GM18861 (cell line): ENCODE results near the gene EWSR1.

Source experiments
- ATAC-seq: cut with Tn5 transposase; IDR thresholded peaks from one replicate; pipeline ENCODE4 v1.9.1; 2021; ENCODE audit not compliant: unreplicated experiment

EWSR1 gene

DNA sequence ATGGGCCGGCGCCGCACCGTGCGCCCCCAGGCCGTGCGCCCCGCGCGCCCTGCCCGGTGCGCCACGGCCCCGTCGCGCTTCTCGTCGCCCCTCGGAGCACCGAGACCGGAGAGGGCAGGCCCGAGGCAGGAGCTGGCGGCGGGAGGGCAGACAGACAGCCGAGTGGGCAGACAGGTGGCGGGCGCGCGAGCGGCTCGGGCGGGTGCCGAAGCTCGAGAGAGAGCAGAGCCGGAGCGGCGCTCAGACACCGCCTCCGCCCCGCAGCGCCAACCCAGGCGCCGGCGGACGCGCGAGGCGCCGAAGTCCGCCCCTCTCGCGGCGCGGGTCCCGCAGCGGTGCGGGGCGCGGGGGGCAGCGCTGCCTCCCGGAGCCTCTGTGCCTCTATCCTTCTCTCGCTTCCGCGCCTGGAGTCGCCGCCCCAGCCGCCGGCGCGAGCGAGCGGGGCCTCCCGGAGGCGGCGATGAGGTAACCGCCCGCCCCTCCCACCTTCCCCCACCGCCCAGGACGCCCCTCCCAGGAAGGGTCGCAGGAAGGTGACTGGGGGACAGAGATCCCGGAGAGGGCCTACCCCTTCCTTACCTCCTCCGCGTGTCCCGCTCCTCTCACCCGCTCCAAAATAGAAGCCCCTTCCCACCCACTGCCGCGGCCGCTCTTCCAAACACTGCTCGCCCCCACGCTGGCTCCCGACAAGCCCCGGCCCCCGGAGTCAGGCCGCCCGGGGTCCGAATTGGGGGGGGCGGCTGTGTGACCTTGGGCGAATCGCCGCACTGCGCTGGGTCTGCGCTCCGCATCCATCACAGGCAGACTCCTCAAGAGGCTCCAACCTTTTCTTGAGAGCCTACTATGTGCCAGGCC, 47.4 kb downstream of the EWSR1 start, which contains the start of gene RASL10A:
Gene RASL10A (minus strand): TSS at position 412 of the 855 bp plus-strand sequence. CDS start 451 bp downstream, outside the sequence.
- no peak for ATAC-seq

DNA sequence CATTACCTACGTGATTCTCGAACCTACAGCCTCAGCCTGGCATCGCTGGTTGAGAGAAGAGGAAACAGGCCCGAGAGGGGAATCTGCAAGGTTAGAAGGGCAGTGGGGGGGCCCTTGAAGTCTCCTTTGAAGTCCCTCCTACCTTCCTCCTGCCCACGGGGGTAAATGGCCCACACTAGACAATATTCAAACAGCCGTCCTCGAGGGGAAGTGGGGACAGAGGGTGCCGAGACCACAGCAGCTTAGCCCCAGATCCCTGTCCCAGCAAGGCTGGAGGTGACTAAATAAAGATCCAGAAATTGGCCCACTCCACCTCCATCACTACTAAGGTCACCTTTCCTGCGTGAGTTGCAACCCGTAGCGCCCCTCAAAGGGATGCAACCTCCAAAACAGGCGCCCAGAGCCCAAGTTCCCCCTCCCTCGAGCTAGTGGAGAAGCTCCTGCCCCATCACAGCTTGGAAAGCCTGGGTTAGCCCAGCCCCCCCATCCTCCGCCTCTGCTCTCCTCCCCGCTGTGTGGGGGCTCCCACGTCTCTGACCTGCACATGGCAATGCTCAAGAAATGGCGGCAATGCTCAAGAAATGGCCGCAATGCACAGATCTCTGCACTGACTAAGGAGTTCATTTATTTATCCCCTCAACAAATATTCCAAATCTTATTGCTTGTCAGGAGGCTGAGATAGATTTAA, 48.2 kb downstream of the EWSR1 start:
- ATAC-seq: no peak

DNA sequence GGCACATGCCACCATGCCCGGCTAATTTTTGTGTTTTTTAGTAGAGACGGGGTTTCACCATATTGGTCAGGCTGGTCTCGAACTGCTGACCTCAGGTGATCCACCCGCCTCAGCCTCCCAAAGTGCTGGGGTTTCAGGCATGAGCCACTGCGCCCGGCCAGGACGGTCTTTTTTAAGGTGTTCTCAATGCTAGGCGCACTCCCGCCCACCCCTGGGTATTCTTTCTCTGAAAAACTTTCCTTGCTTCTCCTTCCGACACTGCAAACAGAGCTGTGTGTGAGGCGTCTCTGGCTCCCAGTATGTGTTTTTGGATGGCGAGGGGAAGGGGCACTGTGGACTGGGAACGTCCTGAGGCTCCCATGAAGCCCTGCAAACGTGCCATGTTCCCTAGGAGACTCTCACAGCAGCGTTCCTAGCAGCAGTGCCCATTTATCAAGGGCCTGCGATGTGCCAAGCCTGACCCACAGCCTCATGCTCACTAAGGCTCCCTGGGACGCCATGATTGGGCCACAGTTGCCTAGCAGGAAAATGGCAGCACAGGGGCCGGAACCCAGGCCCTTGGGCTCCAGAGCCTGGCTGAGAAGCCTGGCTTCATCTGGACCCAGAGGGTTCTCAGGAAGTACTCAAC, 49.9 kb downstream of the EWSR1 start:
- ATAC-seq: no peak

DNA sequence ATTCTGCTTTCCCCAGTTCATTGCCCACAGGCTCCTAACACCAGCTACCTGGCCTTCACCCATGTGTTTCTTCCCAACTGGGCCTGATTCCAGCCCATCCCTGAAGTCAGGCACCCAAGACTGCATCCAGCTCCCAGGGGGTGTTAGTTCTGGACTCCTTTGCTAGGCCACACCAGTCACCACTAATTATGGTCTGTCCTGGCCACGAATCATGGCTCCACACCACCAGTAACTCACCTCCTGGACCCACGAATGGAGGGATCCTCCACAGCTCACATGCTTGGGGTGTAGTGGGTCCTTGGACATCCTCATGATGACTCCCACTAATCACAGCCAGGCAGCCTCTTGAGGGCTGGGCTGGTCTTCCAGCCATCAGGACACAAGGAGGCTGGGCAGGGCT, 51.0 kb downstream of the EWSR1 start:
- ATAC-seq: no peak

DNA sequence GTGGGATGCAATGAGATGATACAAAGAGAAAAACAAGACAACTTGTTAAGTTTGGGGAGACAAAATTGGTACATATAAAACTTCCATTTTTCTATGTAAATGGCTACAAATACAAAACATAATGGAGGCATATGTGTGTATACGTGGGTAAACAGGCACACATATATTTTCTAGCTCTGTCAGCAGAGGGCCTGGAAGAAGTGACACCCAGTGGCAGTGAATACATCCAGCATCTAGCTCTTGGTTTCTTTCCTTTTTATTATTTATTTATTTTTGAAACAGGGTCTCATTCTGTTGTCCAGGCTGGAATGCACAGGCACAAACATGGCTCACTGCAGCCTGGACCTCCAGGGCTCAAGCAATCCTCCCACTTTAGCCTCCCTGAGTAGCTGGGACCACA, 52.5 kb downstream of the EWSR1 start:
- ATAC-seq: no peak

DNA sequence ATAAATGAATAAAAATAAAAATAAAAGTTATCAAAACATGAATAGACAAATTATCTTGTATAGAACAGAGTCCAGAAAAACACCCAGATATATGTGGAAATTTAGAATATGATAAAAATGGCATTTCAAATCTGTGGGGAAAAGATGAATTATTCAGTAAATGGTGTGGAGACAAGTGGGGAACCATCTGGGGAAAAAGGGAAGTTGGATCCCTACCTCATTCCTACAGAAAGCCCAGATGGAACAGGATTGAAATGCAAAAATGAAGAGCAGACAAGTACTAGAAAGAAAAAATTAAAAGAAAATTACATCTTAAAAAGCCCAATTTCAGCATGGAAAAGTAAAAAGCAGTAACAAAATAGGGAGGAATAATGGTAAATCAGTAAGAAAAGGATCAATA, 55.6 kb downstream of the EWSR1 start:
- ATAC-seq: no peak

DNA sequence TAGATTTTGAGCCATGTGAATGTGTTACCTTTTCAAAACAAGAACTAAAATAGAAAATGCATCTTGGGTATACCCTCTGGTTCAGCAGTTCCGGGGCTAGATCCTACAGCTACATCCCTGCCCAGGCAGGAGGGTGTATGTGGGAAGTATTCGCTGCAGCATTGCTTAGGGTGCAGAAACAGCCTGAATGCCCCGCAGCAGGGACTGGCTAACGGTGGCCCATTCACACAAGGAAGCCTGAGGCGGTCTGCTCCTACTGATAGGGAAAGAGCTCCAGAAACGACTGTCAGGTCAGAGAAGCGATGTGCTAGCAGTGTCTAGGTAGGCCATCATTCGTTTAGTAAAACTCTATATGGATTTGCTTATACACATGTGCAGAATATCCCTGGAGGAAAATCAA, 57.3 kb downstream of the EWSR1 start:
- no peak for ATAC-seq

DNA sequence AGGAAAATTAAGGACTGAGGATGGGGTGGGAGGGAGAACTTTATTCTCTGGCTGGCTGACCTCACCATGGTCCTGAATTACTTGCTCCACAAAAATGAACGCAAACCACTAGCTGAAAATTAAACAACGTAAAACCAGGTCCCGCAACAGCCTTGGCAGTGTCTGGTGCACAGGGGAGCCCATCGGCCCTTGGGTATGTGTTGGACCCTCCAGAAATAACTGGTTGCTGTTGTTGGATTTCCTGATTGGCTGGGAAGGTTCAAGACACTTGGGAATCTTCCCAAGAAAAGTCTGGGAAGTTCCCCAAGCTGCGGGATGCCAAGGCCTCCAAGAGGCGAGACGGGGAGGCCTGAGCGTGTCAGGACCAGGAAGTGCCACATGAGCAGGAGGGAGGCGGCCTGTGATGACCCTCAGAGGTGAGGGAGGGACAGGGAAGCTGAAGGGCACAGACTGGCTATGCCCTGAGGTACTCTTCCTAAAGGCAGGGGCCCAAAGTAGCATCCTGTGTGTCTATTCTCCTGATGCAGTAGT, 57.8 kb downstream of the EWSR1 start:
- ATAC-seq: no peak

DNA sequence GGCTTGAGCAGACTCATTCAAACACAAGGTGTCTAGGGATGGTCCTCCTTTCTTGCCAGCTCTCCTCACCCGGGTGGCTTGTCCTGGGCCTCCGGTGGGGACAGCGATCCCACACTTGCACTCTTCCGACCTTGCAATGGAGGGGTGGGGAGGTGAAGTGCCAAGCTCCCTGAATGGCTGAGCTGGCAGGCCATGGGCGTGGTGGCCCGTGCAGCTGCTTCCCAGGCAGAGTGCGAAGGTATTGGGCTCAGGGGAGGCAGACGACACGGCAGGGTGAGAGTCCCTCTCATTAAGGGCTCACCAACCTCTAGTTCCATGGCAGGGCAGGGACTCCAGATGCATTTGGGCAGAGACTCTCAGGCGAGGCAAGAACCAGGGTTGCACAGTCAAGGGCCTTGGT, 58.4 kb downstream of the EWSR1 start:
- ATAC-seq: no peak

DNA sequence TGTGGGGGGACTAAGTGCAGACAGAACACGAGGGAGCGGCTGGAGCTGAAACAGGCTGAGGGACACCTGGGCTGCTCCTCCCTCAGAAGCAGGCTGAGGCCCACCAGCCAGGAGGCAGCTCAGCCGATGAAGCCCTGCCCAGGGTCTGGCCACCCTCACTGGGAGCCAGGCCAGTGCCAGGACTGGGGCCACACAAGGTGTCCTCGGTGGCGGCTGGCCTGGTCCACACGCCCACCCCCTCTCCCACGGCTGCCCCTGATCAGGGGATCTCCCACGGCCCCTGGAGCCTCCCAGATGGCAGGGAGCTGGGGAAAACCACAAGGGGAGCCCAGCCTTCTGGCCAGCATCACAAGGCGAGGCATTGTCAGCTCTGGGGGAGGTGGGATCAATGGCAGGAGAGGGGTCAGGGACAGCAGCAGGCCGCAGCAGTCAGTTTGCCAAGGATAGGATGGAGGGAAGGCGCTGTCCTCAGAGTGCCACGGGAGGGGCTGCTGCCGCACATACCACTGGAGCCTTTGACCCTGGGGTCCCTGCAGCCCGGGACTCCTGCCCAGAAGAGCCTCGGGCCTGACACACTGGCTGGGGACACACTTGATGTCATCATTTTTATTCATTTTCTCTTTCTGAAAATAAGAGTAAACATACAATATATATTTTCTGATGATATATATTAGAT, 59.2 kb downstream of the EWSR1 start:
- ATAC-seq: no peak

DNA sequence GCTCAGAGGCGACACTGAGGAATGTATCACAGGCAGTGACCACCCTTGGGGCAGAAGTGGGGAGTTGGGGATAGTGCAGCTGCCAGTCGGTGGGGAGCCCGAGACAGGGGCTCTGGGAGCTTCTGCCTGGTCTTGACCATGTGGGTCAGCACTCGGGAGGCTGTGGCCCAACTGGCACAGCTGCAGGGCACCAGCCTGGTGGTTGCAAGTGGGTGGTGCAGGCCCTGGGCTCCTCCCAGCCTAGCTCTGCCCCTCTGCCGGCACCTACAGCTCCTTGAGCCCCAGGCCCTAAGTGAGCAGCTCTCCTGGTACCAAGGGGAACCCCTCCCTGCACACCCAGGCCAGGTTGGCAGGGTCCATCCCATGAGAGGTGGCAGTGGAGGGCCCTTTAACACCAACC, 60.0 kb downstream of the EWSR1 start:
- ATAC-seq: no peak

DNA sequence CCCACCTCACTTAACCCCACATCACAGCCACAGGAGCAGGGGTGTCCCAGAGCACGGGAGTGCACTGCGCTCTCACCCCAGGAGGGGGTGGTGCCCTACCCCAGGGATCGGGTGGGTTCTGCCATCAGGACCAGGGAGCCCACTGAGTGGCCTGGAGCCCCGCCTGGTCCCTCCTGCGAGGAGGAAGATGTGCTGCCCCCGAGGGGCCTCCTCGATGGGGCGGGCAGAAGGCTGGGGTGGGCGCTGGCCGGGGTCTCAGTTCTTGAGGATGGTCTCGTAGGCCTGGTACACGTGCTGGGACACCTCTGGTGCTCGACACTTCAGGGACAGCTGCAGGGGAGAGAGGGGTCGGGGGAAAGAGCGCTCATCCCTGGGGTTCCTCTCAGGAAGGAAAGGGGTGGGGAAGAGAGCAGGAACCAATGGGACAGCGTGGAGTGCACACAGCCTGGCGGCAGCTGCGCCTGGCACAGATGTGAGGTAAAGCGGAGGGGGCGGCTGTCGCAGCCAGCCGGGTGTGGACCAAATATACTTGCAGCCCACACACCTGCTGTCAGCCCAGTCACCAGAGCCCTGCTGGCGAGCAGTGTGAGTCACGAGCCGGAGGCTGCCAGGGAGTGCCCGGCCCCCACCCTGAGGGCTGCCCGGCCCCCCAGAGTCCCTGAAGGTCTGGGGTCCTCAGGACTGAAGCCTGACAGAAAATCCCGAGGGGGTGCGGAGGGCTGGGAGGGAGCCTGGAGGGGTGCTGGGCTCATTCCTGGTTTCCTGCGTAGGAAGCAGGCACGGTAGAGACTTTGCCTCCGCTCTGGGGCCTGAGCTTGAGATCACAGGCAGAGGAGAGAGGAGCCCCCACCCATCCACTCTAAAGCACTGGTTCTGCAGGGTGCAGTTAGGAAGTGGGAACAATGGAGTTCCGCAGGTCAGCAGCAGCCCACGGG, 60.8 kb downstream of the EWSR1 start:
- no peak for ATAC-seq

DNA sequence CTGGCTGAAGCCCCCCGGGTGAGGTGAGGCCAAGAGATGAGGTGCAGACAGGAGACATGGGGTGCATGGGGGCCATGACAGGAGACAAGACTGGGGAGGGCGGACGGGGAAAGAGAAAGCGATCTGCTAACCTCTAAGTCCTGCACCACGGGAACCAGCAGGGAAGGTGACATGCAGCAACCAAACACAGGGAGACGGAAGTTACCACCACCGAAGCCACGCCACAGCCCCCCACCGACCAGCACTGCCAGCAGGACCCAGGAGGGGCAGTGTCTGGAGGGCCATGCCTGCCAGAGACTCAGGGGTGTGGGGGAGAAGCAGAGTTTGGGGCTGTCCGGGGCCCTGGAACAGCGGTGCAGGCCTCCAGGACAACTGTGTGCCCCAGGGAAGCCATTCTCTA, 61.5 kb downstream of the EWSR1 start:
- no peak for ATAC-seq

DNA sequence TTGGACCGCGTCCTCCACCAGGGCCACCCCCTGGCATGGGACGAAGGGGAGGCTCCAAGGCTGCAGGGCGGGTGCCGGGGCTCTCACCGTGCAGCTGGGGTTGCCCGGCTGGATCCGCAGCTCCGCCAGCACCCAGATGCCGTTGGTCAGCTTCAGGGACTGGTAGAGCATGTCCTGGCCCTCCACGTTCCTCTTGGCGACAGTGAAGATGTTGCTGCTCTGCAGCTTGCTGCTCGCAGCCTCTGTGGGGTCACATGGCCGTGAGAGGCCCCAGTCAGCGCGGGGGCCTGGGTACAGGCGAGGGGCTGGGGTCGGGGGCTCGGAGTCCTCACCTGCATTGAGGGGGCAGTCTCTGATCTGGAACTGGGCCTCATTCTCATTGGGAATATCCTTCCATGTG, 62.2 kb downstream of the EWSR1 start:
- no peak for ATAC-seq

DNA sequence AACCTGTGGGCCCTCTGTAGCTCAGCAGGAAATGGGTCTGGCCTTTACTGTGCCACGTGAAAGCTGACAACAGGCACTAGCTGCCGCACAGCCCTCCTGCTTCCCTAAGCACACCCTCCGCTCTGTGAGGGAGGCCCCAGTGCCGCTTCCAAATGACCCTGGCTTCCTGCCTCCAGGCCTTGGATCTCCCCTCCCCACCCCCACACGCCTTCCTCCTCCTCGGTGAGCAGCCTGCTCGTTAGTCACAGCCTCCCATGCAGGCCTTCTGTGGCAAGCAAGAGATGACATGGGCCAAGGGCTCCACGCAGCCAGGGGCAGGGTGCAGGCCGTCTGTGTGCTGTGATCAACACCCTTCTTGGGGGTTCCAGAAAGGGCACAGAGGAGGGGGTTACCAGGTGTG, 62.7 kb downstream of the EWSR1 start:
- no peak for ATAC-seq

DNA sequence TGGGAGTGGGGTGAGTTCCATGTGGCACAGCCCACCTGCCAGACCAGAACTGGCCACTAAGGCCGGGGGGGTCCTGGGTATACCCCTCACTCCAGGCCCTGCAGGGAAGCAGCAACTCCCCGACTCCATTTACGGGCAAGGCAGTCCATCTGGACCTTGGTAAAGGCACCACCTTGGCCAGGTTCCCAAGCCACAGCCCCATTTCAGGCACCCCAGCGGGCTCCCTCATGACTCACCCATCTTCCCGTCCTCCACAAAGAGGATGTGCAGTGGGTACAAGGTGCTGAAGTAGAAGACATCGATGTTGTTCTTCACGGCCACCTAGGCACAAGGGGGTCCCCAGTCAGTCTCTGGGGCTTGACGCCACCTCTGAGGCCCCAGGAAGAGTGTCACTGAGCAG, 63.1 kb downstream of the EWSR1 start:
- ATAC-seq: no peak

DNA sequence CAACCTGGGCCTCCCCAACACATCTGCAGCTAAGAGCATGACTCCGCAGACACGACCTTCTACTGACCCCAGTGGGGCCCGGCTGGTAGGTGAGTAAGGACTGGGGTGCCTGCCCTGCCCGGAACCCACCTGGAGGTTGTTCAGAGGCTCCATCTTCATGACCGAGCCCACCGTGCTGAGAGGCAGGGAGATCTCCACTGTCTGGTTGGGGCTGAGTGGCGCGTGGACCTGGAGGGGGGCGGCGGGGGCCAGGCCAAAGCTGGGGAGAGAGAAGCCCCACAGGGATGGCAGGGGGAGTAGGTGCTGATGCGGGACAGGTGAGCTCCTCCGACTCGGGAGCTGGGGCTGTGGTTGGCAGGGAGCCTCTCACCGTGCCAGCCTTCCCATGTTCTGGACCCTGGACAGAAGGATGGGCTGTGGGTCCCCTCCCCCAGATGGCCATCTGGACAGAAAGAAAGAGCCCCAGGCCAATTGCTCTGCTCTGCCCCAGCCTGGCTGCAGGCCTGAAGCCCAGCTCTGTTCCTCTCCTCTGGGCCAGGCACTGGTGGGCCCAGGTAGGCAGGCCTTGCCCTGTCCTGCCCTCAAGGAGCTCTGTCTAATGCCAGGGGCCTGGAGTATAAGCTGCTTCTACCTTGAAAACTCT, 63.7 kb downstream of the EWSR1 start:
- no peak for ATAC-seq

DNA sequence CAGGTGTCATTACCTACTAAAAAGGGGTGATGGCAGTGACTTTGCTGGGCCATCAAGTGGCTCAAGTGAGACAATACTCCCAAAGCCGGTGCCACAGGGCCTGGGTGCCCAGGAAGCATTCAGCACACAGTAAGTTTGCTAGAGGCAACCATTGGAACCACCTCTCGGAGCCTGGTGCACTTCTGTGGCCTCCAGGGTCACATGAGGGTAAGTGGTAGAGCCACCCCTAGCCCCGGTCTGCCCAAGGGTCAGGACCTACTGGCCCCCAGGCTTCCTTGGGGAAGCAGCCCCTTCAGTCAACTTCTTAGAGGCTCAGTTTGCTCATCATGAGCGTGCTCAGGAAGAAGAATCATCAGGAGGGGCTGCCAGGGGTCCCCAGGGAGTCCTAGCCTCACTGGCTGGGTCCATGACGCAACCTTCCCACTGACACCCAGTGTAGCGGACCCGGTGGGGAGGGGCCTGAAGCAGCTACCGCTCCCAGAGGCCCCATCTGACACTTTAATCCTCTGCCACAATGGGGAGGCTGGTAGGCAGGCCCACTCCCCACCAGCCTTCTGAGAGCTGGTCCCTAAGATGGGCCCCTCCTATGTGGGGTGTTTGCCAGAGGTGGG, 64.9 kb downstream of the EWSR1 start:
- ATAC-seq: no peak

DNA sequence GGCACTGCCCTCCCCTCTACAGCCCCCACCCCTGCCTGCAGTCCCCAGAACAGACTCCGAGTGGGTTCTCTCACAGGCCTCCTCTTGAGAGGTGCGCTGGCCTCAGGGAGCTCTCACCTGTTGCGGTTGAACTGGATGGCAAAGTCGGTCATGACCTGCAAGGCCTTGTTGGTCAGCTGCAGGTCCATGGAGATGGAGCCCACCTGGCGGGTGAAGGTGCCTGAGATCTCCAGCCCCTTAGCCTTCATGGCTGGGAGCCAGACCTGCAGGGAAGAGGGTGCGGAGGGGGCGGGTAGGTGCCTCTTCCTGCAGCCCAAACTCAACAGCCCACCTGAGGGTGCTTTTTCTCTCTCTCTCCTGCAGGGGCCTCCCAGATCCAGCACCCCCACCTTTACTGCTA, 66.1 kb downstream of the EWSR1 start:
- ATAC-seq: no peak
